GM19468 (cell line): Measurements from ENCODE around the gene ALK.
"Not testable (repeated sequence)": the region's sequence is repeated elsewhere in the genome, so short reads cannot be mapped to it uniquely, and the experiment has no call there.

Experiments used
- ATAC-seq: cut with Tn5 transposase; IDR thresholded peaks from one replicate; pipeline ENCODE4 v1.9.1; 2021; ENCODE audit warnings: mild to moderate bottlenecking, moderate library complexity, moderate number of reproducible peaks; ENCODE audit not compliant: unreplicated experiment; ENCODE audit errors: extremely low read depth

The ALK gene

DNA sequence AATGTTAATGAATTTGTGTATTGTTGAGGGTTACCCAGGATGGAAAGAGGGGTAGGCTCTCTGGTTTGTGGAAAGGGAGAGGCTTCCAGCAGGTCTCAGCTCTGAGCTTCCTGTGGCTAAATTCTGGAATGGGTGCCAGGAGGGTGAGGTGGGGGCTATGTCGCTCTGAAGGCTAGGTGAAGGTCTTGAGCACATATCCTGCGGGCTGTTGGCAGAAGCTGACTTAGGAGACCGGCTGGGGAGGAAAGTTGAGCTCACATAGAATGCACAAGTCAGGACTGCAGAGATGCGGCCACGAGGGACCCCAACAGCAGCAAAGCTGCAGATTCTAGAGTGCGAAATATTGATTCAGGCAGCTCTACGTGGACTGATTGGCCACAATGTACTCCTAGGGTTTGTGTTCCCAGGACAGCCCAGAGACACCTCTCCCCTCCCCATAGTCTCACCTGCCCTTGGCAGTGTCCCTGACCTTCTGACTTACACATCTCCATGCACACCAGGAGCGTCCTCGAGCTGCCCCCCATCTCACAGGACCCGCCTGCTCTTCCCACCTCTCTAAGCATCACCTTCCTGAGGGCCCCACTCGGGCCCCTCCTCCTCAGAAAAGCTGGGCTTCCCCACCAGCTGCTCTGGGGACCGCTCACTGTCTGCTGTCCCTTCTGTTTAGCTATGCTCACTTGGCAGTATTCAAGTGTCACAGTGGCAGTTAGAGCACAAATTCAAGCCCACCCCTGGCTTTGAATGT is 72.6 kb downstream of the ALK start:
- ATAC-seq = no peak

DNA sequence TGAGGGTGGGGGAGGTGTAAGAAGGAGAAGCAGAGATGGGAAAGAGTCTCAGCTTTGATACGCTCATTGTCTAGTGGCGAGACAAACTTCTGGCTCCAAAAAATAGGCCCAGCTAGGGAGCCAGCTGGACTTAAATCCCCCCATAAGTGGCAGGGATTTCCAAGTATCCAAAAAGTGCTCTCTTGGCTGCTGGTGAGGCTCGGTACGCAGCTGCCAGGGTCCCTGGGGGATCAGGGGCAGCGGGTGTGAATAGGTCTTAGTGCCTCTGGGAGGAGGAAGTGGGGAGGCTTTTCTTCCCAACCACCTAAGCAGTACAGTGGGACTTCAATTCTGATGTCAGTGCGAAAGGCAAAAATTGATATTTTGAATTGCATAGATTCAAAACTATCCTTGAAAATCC is 73.5 kb downstream of the ALK start:
- ATAC-seq = no peak

DNA sequence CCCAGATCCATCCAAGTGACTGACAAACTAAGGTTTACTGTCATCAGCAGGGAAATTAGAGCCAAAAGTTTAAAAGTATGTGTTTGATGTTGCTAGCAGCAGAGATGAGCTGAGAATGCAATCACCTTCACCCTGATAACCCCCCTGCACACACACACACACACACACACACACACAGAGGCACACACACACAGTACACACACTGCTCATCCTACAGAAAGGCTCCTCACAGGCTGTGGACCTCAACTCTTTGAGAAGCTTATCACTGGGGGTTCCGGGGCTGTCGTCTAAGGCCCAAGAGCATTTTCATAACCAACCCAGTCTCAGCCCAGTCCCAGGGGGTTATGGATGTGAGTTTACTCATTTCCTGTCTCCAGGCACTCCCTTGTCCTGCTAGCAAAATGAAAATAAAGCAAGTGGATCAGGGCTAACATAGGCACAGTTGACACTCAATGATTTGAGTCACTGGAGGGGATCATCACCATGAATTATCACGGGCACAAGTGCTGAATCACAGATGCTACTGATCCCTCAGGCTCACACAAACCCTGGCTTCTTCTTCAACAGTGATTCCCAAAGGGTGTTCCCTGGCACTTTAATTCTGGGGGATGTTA is 76.6 kb downstream of the ALK start:
- no peak for ATAC-seq

DNA sequence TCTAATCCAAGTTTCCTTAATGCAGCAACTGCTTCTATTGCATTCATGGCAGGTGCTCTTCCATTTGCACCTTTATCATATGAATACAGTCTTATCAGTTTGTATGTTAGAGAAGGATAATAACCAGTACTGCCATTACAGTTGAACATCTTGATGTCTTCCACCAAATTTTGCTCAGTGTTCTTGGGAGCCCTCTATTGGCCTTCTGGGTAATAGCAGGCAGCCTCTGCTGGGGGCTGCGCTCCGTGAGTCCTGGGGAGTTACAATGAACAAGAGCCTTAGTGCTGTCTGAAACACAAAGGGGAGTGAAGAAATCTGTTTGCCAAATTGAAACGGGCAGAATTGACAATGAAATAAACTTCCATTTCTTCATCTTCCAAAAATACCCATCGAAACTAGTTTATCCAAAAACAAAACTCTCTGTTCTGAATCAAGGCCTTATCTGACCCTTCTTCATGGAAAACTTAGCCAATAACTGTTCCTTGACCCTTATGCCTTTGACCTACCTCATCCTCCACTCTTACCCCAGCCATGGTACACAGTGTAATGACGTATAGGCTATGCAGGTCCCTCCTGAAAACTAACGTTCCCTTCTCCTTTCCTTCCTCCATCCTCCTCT is 79.9 kb downstream of the ALK start:
- no peak for ATAC-seq

DNA sequence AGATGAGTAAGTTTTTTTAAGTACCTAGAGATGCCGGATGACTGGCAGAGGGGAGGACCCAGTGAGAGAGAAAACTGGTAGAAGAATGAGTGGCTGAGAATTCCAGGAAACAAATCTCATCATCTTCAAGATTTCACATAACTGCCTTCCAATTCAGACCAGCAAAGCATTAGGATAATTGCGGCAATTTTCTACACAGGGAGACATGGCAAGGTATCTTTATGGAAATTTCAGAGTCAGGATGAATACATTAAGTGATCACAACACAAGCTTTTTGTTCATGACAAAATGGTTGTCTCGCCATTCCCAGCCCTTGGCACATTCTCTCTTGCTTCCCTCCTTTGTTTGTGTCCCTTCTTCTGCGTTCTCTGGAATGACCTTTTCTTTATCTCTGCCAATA is 82.1 kb downstream of the ALK start:
- ATAC-seq = no peak

DNA sequence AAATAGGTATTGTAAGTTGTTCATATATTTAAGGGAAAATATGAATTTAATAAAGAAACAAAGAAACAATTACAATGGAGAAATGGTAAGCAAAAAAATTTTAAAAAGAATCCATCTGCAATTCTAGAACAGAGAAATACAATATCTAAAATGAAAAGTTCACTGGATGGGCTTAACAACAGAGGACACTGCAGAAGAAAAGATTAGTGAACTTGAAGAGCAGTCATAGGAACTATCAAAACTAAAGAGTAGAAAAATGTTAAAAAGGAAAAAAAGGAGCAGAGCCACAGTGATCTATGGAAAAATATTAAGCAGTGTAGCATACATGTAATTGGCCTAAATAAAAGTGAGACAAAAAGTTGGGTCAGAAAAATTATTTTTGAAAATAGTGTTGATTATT is 83.5 kb downstream of the ALK start:
- no peak for ATAC-seq

DNA sequence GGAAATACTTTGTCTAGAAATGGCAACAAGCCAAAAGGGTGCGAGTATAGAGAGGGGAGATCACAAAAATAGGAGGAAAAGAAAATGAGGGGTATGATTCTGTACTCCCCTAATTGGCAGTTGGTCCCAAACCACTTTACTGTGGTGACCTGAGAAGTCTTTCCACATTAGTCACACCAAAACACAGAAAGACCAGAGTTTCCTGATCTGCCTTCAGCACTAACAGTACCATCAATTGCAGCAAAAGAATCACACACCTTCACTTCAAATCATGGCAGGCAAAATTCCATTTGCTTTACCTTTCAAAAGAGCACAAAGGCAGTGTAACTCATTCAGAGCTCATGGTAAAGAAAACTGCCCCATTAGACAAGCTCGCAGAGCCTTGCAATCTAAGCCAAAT is 86.8 kb downstream of the ALK start:
- ATAC-seq = no peak

DNA sequence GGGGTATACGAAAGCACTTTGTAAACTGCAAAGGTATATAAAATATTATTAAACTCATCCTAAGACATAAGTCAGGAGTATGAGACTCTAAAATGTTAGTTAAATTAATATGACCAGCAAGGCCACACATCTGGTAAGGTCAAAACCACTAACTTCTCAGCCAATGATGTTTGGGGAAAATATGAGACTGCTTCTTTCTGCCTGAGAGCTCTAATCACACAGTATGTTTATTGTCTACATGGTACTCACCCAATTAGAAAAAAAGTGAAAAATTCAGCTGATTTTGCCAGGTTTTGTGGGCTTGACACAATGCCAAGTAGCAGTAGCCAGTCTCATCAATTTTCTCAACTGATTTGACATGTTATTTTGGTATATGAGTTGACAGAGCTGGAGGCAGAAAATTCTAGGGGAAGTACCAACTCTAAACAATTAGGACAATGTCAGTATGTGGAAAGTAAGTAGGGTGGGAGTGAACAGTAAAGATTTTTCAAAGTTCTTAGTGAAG is 87.3 kb downstream of the ALK start:
- ATAC-seq = no peak

DNA sequence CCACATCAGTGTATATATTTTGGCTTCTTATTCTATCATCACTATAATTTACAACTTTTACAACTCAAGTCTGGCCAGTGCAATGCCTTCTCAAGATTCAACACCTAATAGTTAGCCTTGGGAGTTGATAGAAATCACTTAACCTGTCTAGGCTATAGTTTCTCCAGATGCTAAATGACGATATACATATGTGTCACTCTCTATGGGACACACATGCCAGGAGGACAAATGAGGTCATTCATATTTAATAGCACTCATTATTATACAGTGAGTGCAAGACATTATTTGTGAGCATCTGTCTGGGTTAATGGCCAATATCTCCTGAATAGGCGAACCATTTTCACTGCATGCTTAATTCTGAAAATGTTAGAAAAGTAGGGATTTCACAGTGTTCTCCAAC is 89.8 kb downstream of the ALK start:
- ATAC-seq = no peak

DNA sequence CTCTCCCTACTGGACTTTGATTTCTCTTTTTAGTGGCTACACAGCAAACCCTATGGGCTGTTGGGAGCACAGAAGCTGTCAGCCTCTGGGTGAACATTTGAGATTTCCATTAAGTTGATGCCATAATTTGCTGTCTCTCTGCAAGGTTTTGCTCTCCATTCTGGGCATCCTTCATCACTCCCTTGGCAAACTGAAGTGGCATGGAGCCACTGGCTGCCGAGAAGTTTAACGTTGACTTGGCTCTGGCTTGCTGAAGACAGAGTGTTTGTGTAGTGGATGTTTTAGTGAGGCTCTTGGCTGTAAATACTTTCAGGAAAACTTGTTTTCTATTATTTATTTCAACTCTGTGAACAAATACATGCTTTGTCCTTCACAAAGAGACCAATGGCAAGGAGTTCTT is 91.5 kb downstream of the ALK start:
- ATAC-seq = no peak

DNA sequence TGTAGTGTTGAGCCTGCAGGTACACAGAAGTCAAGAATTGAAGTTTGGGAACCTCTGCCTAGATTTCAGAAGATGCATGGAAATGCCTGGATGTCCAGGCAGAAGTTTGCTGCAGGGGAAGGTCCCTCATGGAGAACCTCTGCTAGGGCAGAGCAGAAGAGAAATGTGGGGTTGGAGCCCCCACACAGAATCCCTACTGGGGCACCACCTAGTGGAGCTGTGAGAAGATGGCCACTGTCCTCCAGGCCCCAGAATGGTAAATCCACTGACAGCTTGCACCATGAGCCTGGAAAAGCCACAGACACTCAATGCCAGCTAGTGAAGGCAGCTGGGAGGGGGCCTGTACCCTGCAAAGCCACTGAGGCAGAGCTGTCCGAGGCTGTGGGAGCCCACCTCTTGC is 97.2 kb downstream of the ALK start:
- not testable (repeated sequence) for ATAC-seq

DNA sequence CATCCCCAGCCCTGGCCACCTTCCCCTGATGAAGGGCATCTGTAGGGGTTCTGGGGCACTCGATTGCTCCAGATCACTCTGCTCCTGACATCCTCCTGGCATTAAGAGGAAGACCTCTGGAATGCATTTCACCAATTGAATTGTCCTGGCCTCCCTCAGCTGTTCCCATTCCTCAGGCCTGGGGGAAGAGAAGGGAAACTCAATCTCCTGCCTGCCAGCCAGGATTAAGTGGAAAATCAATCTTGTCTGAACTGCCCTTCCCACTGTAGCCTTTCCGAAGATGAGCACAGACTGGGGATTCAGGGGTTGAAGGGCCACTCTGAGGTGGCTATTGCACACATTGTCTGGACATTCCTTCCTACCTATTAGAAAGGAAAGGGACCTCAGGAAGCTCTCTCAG is 99.8 kb downstream of the ALK start:
- no peak for ATAC-seq

DNA sequence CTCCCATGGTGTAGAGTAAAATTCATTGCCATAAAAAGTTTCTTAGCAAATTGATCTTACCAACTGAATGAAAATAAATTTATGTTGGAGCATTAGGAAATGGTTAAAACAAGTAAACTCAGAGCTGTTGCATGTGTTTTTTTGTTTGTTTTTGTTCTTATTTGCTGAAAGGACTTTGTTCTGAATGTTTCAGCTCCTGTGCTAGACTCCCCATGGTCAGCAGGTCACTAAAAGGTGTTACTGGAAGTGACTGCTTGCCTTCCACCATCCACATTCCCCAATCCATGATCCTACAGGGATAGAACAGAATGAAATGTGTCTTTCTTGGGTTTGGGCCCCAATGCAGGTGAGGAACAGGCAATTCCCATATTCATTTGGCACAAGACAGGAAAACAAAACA is 101.8 kb downstream of the ALK start:
- ATAC-seq = no peak

DNA sequence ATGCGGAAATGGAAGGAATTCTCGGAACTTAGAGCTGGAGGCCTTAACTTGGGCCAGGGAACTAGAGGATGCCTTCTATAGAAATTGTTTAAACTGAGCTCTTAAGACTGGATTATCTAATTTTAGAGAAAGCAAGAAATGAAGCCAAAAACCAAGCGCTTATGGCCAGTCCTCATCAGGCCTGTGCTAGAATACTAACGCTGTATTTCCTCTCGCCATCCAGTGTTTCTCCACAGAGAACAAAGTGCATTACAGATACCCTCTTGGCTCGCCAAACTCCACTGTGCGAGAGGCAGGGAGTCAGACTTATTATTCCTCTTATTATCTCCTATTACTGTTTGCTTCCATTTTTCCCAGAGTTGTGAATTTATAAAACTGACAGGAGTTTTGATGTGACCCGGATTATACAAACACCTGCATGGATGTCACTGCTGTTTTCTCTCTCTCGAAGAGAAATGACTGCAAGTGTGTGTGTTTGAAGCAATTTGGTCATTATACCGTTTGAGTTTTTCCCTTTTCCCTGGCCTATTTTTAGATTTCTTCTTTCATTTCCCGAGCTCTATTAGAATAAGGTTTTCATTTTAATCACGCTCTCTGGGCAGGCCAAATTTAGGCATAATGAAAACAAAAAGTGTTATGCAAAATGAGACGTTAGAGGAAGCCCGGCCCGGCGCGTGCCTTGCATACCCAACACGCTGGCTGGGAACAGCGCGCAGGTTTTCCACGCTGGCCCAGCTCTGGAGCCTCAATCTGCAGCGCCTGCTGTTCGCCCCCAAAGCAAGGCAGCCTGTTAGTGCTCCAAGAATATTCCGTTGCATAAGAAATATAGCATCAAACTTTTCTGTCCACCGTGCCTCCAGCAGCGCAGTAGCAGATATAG is 103.3 kb downstream of the ALK start:
- ATAC-seq = no peak

DNA sequence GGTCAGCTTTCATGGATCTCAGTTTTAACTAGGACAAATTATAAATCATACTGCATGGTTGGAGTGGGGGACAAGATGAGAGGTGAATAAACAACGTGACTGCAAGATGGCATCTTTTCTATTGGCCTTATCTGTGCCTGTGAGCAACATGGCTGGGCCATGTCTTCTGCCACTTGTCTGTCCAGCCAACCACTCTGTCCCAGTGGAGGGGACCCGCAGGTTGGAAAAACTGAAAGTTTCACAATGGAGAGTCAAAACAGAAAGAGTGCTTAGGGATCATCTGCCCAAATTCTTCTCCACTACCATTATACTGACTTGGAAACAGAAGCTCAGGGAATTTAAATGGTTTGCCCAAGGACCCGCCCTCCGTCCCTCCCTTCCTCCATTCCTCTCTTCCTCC is 104.1 kb downstream of the ALK start:
- ATAC-seq = no peak

DNA sequence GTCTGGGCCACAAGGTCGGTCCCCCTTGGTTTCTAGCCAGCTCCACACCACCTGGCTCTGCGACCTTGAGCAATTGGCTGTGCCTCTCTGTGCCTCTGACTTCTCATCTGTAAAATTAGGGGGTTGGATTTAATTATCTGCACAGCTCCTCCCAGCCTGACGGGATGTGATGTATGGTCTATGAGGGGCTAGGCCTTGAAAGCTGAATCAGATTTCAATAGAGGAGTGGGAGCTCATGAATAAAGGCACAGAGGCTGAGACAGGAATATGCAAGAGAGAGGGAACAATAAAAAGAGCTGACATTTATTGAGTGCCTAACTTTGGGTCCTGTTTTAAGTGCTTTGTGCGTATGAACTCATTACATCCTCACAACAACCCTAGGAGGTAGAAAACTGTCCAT is 104.7 kb downstream of the ALK start:
- ATAC-seq = no peak

DNA sequence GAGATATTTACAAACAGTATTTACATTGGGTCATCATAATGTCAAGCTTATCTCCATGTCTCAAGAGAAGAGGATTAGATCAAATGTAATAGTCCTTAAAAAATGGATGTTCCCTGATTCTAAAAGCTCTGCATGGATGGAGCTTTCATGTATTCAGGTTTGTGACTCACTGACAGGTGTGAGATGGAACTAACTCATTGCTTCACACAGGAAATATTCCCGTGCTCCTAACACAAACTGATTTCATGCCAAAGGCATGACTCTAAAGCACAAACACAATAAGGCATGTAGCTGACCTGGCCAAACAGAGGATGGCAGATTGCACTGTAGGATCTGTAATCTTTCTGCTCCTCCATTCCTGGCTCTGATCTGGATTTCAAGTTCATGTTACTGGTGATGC is 110.0 kb downstream of the ALK start:
- ATAC-seq = no peak

DNA sequence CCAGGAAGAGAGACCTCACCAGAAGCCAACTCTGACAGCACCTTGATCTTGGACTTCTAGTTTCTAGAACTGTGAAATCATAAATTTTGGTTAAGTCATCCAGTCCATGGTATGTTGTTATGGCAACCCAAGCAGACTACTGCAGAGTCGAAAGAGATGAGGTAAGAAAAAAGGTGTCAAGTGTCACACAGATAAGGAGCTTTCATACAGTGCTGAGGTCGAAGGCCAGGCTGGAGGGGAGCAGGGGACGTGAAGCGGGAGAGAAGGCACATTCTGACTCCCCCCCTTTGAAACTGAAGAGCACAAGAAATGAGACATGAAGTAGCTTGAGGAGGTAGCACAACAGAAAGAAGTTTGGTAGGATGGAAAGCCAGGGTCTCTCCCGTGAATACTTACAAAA is 110.4 kb downstream of the ALK start:
- ATAC-seq = no peak

DNA sequence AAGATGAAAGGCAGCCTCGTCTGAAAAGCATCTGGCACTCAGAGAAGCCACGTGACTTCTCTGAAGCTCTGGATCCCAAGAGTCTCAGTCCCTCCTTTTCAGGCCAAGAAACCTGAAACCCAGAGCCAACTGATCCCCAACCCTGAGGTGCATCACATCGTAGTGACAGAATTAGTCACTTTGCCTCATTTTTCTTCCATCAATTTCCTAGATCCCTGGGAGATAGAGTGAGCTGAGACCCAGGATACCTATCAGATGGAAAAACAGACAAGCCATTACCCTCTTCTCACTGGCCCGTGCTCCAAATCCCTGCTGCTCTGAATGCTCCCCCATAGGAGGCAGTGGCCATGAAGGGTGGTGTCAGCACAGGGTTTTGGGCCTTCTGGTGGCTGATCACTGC is 113.1 kb downstream of the ALK start:
- no peak for ATAC-seq

DNA sequence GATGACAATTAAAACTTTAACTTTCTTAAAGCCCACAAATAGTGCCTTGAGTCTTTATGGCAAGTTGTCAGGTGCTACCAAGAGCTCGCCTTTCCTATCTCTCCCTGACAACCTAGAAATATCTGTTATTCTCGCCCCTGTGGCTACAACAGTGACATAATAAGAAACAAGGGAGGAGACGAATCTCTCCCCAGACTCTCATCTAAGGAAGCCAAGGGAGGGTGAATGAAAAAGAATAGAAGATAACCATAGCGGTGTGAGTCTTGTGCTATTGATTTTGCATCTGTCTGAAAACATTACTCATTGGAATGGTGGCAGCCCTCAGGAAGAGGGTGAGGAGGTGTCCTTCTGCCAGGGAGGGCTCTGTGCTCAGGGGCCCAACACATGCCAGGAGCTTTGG is 114.3 kb downstream of the ALK start:
- ATAC-seq = no peak

DNA sequence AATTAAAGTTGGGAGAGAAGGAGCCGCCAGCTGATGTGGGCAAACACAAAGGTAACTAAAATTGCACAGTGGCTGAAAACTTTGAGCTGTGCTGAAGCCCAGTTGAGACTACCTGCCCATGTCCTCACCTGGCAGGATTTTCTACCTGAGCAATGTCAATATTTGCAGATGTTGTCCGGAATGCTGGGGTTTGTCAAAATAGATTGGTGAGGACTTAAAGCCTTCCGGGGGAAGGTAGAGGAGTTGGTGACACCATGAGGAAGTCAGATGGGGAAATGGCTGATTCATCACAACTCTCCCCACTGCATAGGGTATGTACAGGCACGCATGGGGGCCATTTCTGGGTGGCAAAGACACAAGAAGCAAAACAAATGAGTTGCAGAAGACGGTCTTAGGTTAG is 114.9 kb downstream of the ALK start:
- no peak for ATAC-seq
